Esophagus squamous epithelium (tissue), 4 donors: ENCODE data around the gene ARGLU1.

Source experiments
- POLR2A ChIP-seq, 4 donors: fragments of 450-650 bp; IDR thresholded peaks; one replicate each; pipeline ENCODE4 v1.6.1; 2017; ENCODE audit warnings: antibody characterized with exemption in 4 of 4, mild to moderate bottlenecking in 4 of 4, moderate library complexity in 3 of 4
- TF ChIP-seq, protein P1 (sequence below), 6 experiments: fragments of 450-650 bp in 4 of 6; fragments of 200-600 bp in 2 of 6; sonication (generic) in 2 of 6; IDR thresholded peaks; one replicate each; pipeline ENCODE4 v1.5.1; 2016 to 2019; ENCODE audit warnings: antibody characterized with exemption in 6 of 6, mild to moderate bottlenecking in 4 of 6, moderate library complexity in 4 of 6

DNA sequence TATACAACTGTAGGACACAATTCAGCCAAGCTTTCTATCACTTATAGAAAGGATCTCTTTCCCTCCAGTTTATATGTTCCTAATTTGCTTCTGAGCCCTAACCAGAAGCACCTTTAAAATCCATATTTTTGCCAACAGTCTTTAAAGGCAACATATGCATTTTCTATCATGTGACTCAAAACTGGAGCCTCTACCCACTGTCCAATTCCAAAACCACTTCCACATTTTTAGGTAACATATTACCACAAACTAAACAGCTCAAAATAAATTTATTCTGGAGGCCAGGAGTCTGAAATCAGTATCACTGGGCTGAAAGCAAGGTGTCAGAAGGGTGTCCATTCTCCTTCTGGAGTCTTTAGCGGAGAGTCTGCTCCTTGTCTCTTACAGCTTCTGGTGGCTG, 16.6 kb downstream of the ARGLU1 start:
- TF ChIP-seq, protein P1, sequence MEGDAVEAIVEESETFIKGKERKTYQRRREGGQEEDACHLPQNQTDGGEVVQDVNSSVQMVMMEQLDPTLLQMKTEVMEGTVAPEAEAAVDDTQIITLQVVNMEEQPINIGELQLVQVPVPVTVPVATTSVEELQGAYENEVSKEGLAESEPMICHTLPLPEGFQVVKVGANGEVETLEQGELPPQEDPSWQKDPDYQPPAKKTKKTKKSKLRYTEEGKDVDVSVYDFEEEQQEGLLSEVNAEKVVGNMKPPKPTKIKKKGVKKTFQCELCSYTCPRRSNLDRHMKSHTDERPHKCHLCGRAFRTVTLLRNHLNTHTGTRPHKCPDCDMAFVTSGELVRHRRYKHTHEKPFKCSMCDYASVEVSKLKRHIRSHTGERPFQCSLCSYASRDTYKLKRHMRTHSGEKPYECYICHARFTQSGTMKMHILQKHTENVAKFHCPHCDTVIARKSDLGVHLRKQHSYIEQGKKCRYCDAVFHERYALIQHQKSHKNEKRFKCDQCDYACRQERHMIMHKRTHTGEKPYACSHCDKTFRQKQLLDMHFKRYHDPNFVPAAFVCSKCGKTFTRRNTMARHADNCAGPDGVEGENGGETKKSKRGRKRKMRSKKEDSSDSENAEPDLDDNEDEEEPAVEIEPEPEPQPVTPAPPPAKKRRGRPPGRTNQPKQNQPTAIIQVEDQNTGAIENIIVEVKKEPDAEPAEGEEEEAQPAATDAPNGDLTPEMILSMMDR (IDR thresholded peaks at IDR 0.05) = no peak
- no peak for TF ChIP-seq POLR2A (IDR thresholded peaks at IDR 0.05)
